ENCODE results near the gene KIAA1958. TPM values are rescaled to one million over a fixed set of nuclear protein-coding genes. Genes with fewer than 3 reads are reported as not detected.

The KIAA1958 gene
- total RNA-seq, 1 donor from 2014 or later: 12.0 TPM

DNA sequence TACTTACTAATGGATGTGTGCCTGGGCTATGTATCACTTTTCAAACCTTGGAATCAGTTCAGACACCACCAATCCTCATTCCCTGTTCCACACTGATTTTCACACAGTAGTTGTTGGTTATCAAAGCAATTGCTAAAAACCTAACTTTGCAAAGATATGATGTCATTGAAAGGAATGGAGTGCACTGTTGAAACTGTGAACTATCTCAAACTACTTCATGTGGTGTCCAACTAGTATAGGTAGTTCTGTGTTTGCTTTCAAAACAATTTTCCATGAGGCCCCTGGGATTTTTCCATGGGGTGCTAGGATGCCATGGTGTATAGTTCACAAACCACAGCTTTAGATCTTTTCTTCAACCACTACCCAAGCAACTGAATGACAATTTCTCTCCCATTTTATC is 213.5 kb downstream of the KIAA1958 start:
- H2AFZ ChIP-seq (ENCODE audit: low read depth, low read length): no peak overlapping the region
- no peaks in the 10 kb centered on the region for H3K9me3 ChIP-seq (ENCODE audit: insufficient read depth, low read depth, low read length)
- Mint-ChIP-seq H3K27me3 (ENCODE audit: low read depth, unreplicated experiment) (no peaks in the 10 kb centered on the region), H3K4me1 (ENCODE audit: low read depth, unreplicated experiment) (peaks cover 10% of the 10 kb centered on the region), H3K9me3 (ENCODE audit: unreplicated experiment) (no peaks in the 10 kb centered on the region), H3K27ac (ENCODE audit: unreplicated experiment) (no peak overlapping the region), H3K36me3 (ENCODE audit: low read depth, unreplicated experiment) (peaks cover 12% of the 10 kb centered on the region), H3K4me3 (ENCODE audit: unreplicated experiment) (no peak overlapping the region)
- H3K79me2 ChIP-seq (ENCODE audit: insufficient read depth, low read length): peaks cover 4% of the 10 kb centered on the region
- no peaks in the 10 kb centered on the region for H3K27me3 ChIP-seq (ENCODE audit: insufficient read depth, low read length)
- no peak overlapping the region for H3K4me2 ChIP-seq (ENCODE audit: low read length)
- TF ChIP-seq, protein P1, sequence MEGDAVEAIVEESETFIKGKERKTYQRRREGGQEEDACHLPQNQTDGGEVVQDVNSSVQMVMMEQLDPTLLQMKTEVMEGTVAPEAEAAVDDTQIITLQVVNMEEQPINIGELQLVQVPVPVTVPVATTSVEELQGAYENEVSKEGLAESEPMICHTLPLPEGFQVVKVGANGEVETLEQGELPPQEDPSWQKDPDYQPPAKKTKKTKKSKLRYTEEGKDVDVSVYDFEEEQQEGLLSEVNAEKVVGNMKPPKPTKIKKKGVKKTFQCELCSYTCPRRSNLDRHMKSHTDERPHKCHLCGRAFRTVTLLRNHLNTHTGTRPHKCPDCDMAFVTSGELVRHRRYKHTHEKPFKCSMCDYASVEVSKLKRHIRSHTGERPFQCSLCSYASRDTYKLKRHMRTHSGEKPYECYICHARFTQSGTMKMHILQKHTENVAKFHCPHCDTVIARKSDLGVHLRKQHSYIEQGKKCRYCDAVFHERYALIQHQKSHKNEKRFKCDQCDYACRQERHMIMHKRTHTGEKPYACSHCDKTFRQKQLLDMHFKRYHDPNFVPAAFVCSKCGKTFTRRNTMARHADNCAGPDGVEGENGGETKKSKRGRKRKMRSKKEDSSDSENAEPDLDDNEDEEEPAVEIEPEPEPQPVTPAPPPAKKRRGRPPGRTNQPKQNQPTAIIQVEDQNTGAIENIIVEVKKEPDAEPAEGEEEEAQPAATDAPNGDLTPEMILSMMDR (IDR thresholded peaks at IDR 0.05; ENCODE audit: insufficient read depth, low read depth, low read length): no peak
- TF ChIP-seq EZH2 (IDR thresholded peaks at IDR 0.05; ENCODE audit: insufficient read depth, low read length): no peak
- H3K4me1 ChIP-seq (ENCODE audit: insufficient read depth, low read length): no peaks in the 10 kb centered on the region
- H3K4me3 ChIP-seq (ENCODE audit: insufficient read depth, low read depth, low read length): no peak overlapping the region
- FAIRE-seq (no peak), DNase-seq (ENCODE audit: low read depth) (peak; percentile 20)
- H3K9ac ChIP-seq (ENCODE audit: low read length): no peak overlapping the region
- H4K20me1 ChIP-seq (ENCODE audit: insufficient read depth, low read length): peaks cover 3% of the 10 kb centered on the region
- H3K27ac ChIP-seq (ENCODE audit: low read depth, low read length): no peak overlapping the region
- peaks cover 8% of the 10 kb centered on the region for H3K36me3 ChIP-seq (ENCODE audit: insufficient read depth, low read length)

DNA sequence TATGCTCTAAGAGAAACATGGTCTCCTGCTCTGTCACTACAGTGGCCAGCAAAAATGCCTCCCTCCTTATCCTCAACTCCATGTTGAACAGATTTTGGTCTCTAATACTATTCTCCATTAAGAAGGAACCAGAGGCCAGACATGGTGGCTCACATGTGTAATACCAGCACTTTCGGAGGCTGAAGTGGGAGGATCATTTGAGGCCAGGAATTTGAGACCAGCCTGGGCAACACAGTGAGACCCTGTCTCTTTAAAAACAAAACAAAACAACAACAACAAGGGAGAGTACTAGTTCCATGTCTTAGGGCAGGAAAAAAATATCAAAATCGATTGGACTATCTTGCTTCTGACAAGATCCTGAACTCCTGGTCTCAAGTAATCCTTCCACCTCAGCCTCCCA is 216.7 kb downstream of the KIAA1958 start:
- no peak overlapping the region for H3K4me3 ChIP-seq (ENCODE audit: insufficient read depth, low read depth, low read length)
- TF ChIP-seq EZH2 (IDR thresholded peaks at IDR 0.05; ENCODE audit: insufficient read depth, low read length): no peak
- TF ChIP-seq, protein P1 (IDR thresholded peaks at IDR 0.05; ENCODE audit: insufficient read depth, low read depth, low read length): no peak
- no peak overlapping the region for H3K4me3 Mint-ChIP-seq (ENCODE audit: unreplicated experiment)
- H3K9me3 Mint-ChIP-seq (ENCODE audit: unreplicated experiment): no peaks in the 10 kb centered on the region
- no peak overlapping the region for H3K4me2 ChIP-seq (ENCODE audit: low read length)
- no peaks in the 10 kb centered on the region for H3K36me3 Mint-ChIP-seq (ENCODE audit: low read depth, unreplicated experiment)
- no peaks in the 10 kb centered on the region for H3K9me3 ChIP-seq (ENCODE audit: insufficient read depth, low read depth, low read length)
- no peak overlapping the region for H3K9ac ChIP-seq (ENCODE audit: low read length)
- H3K27ac Mint-ChIP-seq (ENCODE audit: unreplicated experiment): no peak overlapping the region
- FAIRE-seq: no peak
- peaks cover 4% of the 10 kb centered on the region for H3K79me2 ChIP-seq (ENCODE audit: insufficient read depth, low read length)
- peaks cover 7% of the 10 kb centered on the region for H3K4me1 Mint-ChIP-seq (ENCODE audit: low read depth, unreplicated experiment)
- H3K27me3 Mint-ChIP-seq (ENCODE audit: low read depth, unreplicated experiment): no peaks in the 10 kb centered on the region
- H2AFZ ChIP-seq (ENCODE audit: low read depth, low read length): no peak overlapping the region
- no peaks in the 10 kb centered on the region for H3K27me3 ChIP-seq (ENCODE audit: insufficient read depth, low read length)
- no peaks in the 10 kb centered on the region for H3K4me1 ChIP-seq (ENCODE audit: insufficient read depth, low read length)
- H3K27ac ChIP-seq (ENCODE audit: low read depth, low read length): no peak overlapping the region
- H4K20me1 ChIP-seq (ENCODE audit: insufficient read depth, low read length): peaks cover 5% of the 10 kb centered on the region
- no peaks in the 10 kb centered on the region for H3K36me3 ChIP-seq (ENCODE audit: insufficient read depth, low read length)
- DNase-seq (ENCODE audit: low read depth): no peak

DNA sequence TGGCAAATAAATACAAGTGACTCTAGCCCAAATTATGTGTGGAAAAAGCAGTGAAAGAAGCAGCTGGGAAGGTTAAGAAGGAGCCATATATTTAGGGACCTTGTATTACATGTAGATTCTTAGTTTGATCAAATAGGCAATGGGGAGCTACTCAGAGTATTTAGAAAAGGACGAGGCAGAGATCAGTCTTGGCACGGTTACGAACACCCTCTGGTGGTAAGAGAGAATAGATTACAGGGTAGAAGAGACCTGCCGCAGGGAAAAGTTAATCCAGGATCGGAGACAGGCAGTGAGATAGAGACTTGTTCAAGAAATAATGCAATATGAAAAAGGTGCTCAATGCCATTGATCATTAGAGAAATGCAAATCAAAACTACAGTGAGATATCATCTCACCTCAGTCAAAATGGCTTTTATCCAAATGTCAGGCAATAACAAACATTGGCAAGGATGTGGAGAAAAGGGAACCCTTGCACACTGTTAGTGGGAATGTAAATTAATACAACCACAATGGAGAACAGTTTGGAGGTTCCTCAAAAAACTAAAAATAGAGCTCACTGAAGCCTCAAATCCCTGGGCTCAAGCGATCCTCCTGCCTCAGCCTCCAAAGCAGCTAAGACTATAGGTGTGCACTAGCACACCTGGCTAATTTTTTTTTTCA is 219.3 kb downstream of the KIAA1958 start:
- Histone ChIP-seq H3K27me3 (ENCODE audit: insufficient read depth, low read length) (no peaks in the 10 kb centered on the region), H3K9me3 (ENCODE audit: insufficient read depth, low read depth, low read length) (no peaks in the 10 kb centered on the region), H3K4me1 (ENCODE audit: insufficient read depth, low read length) (no peaks in the 10 kb centered on the region), H4K20me1 (ENCODE audit: insufficient read depth, low read length) (peaks cover 11% of the 10 kb centered on the region), H3K36me3 (ENCODE audit: insufficient read depth, low read length) (peaks cover 2% of the 10 kb centered on the region), H2AFZ (ENCODE audit: low read depth, low read length) (no peak overlapping the region), H3K9ac (ENCODE audit: low read length) (no peak overlapping the region), H3K27ac (ENCODE audit: low read depth, low read length) (no peak overlapping the region), H3K79me2 (ENCODE audit: insufficient read depth, low read length) (peaks cover 20% of the 10 kb centered on the region), H3K4me2 (ENCODE audit: low read length) (no peak overlapping the region), H3K4me3 (ENCODE audit: insufficient read depth, low read depth, low read length) (no peak overlapping the region)
- H3K4me3 Mint-ChIP-seq (ENCODE audit: unreplicated experiment): no peak overlapping the region
- peak; percentile 65 for FAIRE-seq
- H3K27ac Mint-ChIP-seq (ENCODE audit: unreplicated experiment): no peak overlapping the region
- DNase-seq (ENCODE audit: low read depth): peak; percentile 30
- H3K36me3 Mint-ChIP-seq (ENCODE audit: low read depth, unreplicated experiment): no peaks in the 10 kb centered on the region
- no peak for TF ChIP-seq EZH2 (IDR thresholded peaks at IDR 0.05; ENCODE audit: insufficient read depth, low read length)
- TF ChIP-seq, protein P1 (IDR thresholded peaks at IDR 0.05; ENCODE audit: insufficient read depth, low read depth, low read length): peak; percentile 45
- H3K4me1 Mint-ChIP-seq (ENCODE audit: low read depth, unreplicated experiment): no peaks in the 10 kb centered on the region
- H3K9me3 Mint-ChIP-seq (ENCODE audit: unreplicated experiment): no peaks in the 10 kb centered on the region
- no peaks in the 10 kb centered on the region for H3K27me3 Mint-ChIP-seq (ENCODE audit: low read depth, unreplicated experiment)

All from astrocyte (in vitro differentiated cells and primary cell).